ENCODE measurements around the gene OBP2B.

The OBP2B gene

DNA sequence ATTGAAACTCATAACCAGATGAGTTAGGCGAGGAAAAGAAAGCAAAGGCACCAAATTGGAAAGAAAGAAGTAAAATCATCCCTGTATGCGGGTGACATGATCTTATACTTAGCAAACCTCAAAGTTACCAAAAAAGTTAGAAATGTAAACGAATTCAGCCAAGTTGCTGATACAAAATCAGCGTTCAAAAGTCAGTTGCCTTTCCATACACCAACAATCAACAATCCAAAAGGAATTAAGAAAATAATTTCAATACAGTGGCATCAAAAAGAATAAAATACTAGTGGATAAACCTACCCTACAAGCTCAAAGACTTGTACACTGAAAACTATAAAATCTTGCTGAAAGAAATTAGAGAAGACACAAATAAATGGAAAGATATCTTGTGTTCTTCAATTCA lies 14.5 kb downstream of the OBP2B start:
- Histone ChIP-seq H3K27me3 (ENCODE audit: insufficient read depth, low read length) (peaks cover 7% of the 10 kb centered on the region; the same call in 1 of the 2 replicates), H3K4me1 (ENCODE audit: insufficient read depth, low read length, severe bottlenecking) (no peaks in the 10 kb centered on the region), H3K27ac (ENCODE audit: low read depth, low read length, poor library complexity, severe bottlenecking) (no peak overlapping the region), H3K9ac (ENCODE audit: low read length) (no peak overlapping the region), H3K9me3 (ENCODE audit: low read length) (peaks cover 10% of the 10 kb centered on the region), H3K4me3 (ENCODE audit: low read depth, low read length, poor library complexity, severe bottlenecking) (no peak overlapping the region), H2AFZ (ENCODE audit: low read length) (no peak overlapping the region), H3K9me2 (ENCODE audit: low read depth, low read length) (no peaks in the 10 kb centered on the region), H3K4me2 (ENCODE audit: low read length) (no peak overlapping the region), H3K79me2 (ENCODE audit: insufficient read depth, low read length) (no peaks in the 10 kb centered on the region), H3K36me3 (ENCODE audit: insufficient read depth, low read length) (no peaks in the 10 kb centered on the region; the same call in 1 of the 2 replicates), H3F3A (ENCODE audit: insufficient read depth, low read length) (no peaks in the 10 kb centered on the region), H4K20me1 (ENCODE audit: insufficient read depth, low read length) (no peaks in the 10 kb centered on the region)
- TF ChIP-seq, protein P1, sequence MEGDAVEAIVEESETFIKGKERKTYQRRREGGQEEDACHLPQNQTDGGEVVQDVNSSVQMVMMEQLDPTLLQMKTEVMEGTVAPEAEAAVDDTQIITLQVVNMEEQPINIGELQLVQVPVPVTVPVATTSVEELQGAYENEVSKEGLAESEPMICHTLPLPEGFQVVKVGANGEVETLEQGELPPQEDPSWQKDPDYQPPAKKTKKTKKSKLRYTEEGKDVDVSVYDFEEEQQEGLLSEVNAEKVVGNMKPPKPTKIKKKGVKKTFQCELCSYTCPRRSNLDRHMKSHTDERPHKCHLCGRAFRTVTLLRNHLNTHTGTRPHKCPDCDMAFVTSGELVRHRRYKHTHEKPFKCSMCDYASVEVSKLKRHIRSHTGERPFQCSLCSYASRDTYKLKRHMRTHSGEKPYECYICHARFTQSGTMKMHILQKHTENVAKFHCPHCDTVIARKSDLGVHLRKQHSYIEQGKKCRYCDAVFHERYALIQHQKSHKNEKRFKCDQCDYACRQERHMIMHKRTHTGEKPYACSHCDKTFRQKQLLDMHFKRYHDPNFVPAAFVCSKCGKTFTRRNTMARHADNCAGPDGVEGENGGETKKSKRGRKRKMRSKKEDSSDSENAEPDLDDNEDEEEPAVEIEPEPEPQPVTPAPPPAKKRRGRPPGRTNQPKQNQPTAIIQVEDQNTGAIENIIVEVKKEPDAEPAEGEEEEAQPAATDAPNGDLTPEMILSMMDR (IDR thresholded peaks at IDR 0.05; ENCODE audit: low read length) = no peak
- no peak for TF ChIP-seq EZH2 (IDR thresholded peaks at IDR 0.05; ENCODE audit: borderline replicate concordance, low read length)

DNA sequence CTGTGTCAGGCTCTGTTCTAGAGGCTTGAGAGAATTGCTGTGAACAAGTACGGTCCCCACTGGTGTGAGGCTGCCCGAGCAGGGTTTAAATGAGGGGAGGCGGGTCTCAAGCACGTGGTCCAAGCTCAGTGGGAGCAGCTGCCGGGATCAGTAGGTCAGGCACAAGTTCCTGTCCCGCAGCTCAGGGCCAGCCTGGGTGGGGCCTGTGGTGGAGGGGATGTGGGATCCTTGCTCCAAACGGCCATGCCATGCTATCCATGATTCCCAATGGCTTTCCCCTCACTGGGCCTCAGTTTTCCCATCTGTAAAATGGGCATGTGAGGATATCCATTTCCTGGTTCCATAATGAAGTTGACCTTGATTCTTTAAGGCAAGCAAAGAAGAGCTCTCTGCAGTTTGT lies 17.1 kb downstream of the OBP2B start:
- H3K36me3 ChIP-seq (ENCODE audit: insufficient read depth, low read length) = no peaks in the 10 kb centered on the region; the same call in 1 of the 2 replicates
- H2AFZ ChIP-seq (ENCODE audit: low read length) = no peak overlapping the region
- H3K4me3 ChIP-seq (ENCODE audit: low read depth, low read length, poor library complexity, severe bottlenecking) = no peak overlapping the region
- peaks cover 7% of the 10 kb centered on the region; the same call in 1 of the 2 replicates for H3K27me3 ChIP-seq (ENCODE audit: insufficient read depth, low read length)
- no peaks in the 10 kb centered on the region for H3K79me2 ChIP-seq (ENCODE audit: insufficient read depth, low read length)
- H4K20me1 ChIP-seq (ENCODE audit: insufficient read depth, low read length) = no peaks in the 10 kb centered on the region
- TF ChIP-seq, protein P1 (IDR thresholded peaks at IDR 0.05; ENCODE audit: low read length) = no peak
- TF ChIP-seq EZH2 (IDR thresholded peaks at IDR 0.05; ENCODE audit: borderline replicate concordance, low read length) = no peak
- no peaks in the 10 kb centered on the region for H3F3A ChIP-seq (ENCODE audit: insufficient read depth, low read length)
- no peak overlapping the region for H3K4me2 ChIP-seq (ENCODE audit: low read length)
- H3K9me2 ChIP-seq (ENCODE audit: low read depth, low read length) = no peaks in the 10 kb centered on the region
- no peak overlapping the region for H3K27ac ChIP-seq (ENCODE audit: low read depth, low read length, poor library complexity, severe bottlenecking)
- peaks cover 10% of the 10 kb centered on the region for H3K9me3 ChIP-seq (ENCODE audit: low read length)
- no peaks in the 10 kb centered on the region for H3K4me1 ChIP-seq (ENCODE audit: insufficient read depth, low read length, severe bottlenecking)
- H3K9ac ChIP-seq (ENCODE audit: low read length) = no peak overlapping the region

DNA sequence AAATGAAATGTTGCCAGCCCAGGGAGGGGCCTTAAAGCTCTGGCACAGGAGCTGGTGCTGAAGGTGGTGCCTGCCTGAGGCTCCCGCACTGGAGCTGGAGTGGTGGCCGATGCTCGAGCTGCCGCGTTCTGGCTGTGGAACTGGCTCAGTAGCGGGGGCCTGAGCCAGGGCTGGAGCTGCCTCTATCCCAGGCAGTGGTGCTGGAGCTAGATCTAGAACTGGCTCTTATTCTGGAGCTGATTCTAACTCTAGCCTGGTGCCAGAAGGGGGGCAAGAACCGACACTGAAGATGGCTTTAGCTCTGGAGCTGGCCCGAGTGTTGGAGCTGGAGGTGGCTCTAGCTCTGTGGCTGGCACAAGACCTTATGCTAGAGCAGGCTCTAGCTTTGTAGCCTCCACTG lies 19.2 kb downstream of the OBP2B start:
- no peak overlapping the region for H3K4me3 ChIP-seq (ENCODE audit: low read depth, low read length, poor library complexity, severe bottlenecking)
- H3K9me3 ChIP-seq (ENCODE audit: low read length) = peaks cover 3% of the 10 kb centered on the region
- H2AFZ ChIP-seq (ENCODE audit: low read length) = no peak overlapping the region
- no peaks in the 10 kb centered on the region for H3F3A ChIP-seq (ENCODE audit: insufficient read depth, low read length)
- H3K79me2 ChIP-seq (ENCODE audit: insufficient read depth, low read length) = no peaks in the 10 kb centered on the region
- no peaks in the 10 kb centered on the region for H4K20me1 ChIP-seq (ENCODE audit: insufficient read depth, low read length)
- peaks cover 3% of the 10 kb centered on the region; the same call in 1 of the 2 replicates for H3K27me3 ChIP-seq (ENCODE audit: insufficient read depth, low read length)
- no peaks in the 10 kb centered on the region for H3K9me2 ChIP-seq (ENCODE audit: low read depth, low read length)
- H3K4me1 ChIP-seq (ENCODE audit: insufficient read depth, low read length, severe bottlenecking) = no peaks in the 10 kb centered on the region
- H3K9ac ChIP-seq (ENCODE audit: low read length) = no peak overlapping the region
- TF ChIP-seq EZH2 (IDR thresholded peaks at IDR 0.05; ENCODE audit: borderline replicate concordance, low read length) = no peak
- TF ChIP-seq, protein P1 (IDR thresholded peaks at IDR 0.05; ENCODE audit: low read length) = no peak
- H3K27ac ChIP-seq (ENCODE audit: low read depth, low read length, poor library complexity, severe bottlenecking) = no peak overlapping the region
- H3K4me2 ChIP-seq (ENCODE audit: low read length) = no peak overlapping the region
- H3K36me3 ChIP-seq (ENCODE audit: insufficient read depth, low read length) = no peaks in the 10 kb centered on the region
